ENCODE results near the gene FPR2. TPM values are rescaled to one million over a fixed set of nuclear protein-coding genes. Genes with fewer than 3 reads are reported as not detected.

The FPR2 gene
- polyA plus RNA-seq, 3 donors = 0.26 to 0.38 (median 0.33) TPM

DNA sequence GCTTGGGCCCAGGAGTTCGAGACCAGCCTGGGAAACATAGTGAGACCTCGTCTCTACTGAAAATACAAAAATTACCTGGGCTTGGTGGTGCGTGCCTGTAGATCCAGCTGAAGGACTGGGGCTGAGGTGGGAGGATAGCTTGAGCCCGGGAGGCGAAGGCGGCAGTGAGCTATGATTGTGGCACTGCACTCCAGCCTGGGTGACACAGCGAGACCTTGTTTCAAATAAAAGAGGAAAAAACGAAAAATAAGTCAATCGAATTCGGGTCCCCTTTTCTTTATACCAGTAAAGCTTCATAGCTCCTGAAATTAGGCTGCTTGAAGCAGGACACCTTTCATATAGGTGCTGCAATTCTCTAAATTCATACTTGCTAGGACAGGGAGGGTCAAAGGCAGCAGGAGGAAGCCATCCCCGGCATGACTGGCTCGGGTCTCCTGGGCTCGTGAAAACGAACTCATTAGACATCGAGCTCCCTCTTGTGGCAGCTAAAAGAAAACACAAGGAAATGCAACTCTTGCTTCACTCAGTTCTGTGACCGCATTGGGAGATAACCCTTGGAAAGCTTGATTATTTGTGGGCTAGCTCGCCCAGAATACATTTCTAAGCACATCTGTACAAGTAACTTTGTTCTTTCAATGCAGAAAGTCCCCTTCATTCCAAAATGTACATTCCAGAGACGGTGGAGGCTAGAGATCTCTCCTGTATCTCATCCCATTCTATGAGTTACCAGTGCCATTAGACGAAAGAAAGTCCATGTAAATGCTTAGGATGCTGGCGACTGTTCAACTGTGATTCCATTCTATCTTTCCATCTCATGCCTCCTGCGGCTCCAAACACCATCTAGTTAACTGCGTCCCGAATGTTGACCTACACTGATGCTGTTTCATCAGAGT is 16.8 kb downstream of the FPR2 start:
- peak; percentile 64 to 82 (median 76) for DNase-seq (ENCODE audit: extremely low read depth in 1 of 11, low read depth in 9 of 11, low spot score in 4 of 11)

DNA sequence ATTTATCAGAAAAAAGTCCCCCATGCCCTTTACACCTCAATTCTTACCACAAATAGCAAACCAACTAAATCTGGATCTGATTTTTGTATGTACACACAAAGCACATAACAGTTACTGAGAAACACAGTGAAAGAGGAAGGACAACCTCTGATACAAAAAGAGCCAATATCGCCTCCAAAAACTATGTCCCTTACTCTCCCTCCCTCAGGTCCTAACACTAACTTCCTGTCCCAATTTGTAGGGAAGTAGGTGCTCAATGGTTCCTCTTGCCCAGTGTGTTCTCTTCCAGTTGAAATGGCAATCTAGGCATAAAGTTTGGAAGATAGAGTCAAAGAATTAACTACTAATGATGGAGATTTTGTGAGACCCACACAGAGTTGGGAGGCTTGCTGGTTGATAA is 18.2 kb downstream of the FPR2 start:
- DNase-seq (ENCODE audit: extremely low read depth in 1 of 11, low read depth in 9 of 11, low spot score in 4 of 11) = no peak

DNA sequence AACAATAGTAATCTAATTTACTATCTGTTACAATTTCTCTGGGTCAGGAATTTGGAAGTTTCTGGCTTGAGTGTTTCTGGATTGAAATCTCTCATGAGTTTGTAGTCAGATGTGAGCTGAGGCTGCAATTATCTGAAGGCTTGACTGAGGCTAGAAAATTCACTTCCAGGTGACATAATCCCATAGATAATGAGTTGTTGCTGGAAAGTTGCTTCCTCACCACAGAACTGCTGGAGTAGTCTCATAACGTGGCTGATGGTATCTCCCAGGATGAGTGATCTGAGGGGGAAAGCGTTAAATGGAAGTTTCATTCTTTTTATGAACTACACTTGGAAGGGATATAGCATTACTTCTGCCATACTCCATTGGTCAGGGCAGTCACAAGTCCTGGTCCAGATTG is 18.7 kb downstream of the FPR2 start:
- DNase-seq (ENCODE audit: extremely low read depth in 1 of 11, low read depth in 9 of 11, low spot score in 4 of 11) = no peak

DNA sequence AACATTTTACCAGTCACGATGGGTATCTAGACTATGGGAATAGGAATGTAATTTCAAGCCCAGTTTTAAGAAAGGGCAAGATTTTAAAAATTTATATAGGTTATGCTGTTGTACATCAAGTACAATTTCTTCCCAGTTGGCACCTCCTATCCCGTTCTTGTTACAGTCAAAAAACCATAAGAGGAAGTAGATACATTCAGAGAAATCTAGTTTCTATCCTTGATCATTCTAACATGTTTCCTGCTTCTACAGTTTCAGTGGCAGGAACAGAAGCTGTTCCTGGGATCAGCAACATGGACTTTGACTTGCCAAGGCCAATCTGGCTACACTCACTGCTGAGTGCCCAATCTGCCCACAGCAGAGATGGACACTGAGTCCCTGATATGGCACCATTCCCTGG is 19.3 kb downstream of the FPR2 start:
- DNase-seq (ENCODE audit: extremely low read depth in 1 of 11, low read depth in 9 of 11, low spot score in 4 of 11) = no peak

DNA sequence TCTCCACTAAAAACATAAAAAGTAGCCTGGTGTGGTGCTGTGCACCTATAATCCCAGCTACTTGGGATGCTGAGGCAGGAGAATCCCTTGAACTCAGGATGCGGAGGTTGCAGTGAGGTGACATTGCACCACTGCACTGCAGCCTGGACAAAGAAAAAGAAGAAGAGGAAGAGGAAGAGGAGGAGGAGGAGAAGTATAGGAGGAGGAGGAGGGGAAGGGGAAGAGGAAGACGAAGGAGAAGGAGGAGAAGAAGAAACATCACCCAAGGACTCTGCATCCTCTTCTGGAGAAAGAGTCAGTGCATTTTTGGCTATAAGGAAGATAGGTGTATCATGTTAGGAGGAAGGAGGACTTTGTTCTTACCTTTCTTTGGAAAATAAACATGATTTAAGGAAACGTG is 21.0 kb downstream of the FPR2 start:
- no peak for DNase-seq (ENCODE audit: extremely low read depth in 1 of 11, low read depth in 9 of 11, low spot score in 4 of 11)

DNA sequence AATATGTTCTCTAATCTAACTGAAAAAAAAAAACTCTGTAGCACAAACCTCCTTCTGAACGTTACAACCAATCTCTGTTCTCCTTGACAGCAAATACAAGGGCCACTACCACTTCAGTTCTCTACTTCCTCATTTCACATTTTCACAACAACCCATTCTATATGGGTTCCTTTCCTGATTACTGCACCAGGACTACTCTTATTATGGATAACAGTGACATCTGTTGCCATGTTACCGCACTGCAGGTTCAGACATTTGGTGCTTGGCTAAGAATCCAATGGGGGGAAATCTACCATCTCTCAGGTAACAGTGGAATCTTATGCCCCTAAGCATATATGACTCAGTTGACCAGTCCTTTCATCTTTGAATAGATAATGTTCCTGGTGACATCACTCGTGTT is 22.4 kb downstream of the FPR2 start:
- DNase-seq (ENCODE audit: extremely low read depth in 1 of 11, low read depth in 9 of 11, low spot score in 4 of 11) = no peak

DNA sequence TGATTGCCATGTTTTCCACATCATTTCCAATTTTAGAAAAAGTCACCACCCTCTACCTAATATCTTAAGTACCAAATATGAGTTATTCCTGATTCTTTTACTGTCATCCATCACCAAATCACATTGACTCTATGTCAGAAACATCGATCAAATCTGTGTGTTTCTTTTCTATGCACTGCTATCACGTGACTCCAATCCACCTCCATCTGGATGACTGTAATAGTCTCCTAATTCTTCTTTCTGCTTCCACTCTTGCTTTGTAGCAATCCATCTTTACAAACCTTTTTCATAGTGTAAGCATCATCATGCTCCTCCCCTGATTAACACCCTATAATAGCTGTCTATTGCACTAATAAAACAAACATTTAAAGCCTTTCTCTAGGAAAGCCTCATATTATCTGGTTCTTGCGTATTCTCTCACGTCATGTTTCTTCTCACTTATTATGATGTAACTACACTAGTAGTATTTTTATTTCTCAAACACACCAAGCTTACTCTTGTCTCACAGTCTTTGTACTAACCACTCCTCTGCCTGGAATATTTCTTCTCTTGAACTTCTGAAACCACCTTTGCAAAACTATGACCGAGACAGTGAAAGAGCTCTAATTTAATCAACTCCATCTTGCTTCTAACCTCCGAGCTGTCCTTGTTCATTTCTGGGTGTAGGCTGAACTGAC is 23.3 kb downstream of the FPR2 start:
- no peak for DNase-seq (ENCODE audit: extremely low read depth in 1 of 11, low read depth in 9 of 11, low spot score in 4 of 11)

DNA sequence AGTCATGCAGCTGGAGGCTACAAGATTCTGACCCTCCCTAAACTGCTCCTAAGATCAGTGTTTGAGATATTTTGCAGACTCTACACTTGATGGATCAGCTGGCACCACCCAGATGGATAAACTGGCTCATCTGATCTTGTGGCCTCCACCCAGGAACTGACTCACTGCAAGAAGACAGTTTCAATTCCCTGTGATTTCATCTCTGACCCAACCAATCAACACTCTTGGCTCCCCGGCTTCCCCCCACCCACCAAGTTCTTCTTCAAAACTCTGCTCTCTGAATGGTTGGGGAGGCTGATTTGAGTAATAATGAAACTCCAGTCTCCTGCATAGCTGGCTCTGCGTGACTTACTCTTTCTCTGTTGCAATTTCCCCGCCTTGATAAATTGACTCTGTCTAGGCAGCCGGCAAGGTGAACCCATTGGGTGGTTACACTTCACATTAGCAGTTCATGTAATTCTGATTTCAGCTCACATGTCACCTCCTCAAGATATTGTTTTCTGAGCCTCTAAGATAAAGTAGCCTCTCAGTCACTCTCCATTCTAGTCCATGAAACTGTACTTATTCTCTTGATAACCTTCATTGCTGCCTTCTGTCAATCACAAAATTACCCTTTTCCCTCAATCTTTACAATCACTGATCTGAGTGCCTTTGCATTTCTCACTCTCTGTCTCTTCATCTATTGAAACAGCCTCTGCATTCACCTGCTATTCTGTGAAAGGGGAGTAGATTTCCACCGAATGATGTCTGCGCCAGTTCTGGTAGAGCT is 24.1 kb downstream of the FPR2 start:
- no peak for DNase-seq (ENCODE audit: extremely low read depth in 1 of 11, low read depth in 9 of 11, low spot score in 4 of 11)

DNA sequence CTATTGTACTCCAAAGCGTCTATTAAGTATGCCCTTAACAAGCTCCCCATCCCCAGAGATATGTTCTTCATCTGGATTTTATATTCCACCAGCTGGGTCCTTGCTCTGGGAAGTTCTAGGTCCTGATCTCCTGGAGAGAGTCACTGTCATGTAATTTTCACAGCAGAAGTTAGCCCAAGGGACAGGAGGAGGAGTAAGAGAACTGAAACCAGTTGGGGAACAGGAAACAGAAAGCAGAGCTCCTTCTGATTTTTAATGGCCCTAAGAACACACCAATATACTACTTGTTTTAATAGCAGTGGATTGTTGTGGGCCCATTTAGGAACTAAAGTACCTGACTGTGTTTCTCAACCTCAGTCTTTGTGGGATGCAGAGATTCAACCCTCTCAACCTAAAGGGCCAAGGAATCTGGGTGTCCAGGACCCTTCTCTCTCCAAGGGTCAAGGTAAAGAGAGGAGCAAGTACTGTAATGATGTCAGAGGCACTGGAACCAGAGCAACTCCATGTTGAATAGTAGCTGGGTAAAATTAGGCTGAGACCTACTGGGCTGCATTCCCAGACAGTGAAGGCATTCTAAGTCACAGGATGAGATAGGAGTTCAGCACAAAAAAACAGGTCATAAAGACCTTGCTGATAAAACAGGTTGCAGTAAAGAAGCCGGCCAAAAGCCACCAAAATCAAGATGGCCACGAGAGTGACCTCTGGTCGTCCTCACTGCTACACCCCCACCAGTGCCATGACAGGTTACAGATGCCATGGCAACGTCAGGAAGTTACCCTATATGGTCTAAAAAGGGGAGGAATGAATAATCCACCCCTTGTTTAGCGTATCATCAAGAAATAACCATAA is 25.9 kb downstream of the FPR2 start:
- no peak for DNase-seq (ENCODE audit: extremely low read depth in 1 of 11, low read depth in 9 of 11, low spot score in 4 of 11)

DNA sequence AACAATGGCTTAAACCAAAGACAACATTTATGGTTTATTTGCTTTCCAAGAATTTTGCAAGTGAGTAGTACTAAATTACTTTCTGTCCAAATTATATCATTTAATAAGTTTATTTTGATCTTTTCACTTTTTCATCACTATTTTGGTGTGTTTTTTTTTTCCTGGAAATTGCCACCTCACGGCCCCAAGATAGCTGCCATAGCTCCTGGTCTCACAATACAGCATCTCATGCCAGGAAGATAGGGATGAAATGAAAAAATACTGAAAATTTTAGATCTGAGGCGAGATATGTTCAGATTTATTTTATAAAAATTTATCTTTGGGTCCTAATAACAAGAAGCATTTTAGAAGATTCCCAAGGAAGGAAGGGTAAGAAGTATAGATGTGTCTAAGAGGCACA is 27.0 kb downstream of the FPR2 start:
- no peak for DNase-seq (ENCODE audit: extremely low read depth in 1 of 11, low read depth in 9 of 11, low spot score in 4 of 11)

DNA sequence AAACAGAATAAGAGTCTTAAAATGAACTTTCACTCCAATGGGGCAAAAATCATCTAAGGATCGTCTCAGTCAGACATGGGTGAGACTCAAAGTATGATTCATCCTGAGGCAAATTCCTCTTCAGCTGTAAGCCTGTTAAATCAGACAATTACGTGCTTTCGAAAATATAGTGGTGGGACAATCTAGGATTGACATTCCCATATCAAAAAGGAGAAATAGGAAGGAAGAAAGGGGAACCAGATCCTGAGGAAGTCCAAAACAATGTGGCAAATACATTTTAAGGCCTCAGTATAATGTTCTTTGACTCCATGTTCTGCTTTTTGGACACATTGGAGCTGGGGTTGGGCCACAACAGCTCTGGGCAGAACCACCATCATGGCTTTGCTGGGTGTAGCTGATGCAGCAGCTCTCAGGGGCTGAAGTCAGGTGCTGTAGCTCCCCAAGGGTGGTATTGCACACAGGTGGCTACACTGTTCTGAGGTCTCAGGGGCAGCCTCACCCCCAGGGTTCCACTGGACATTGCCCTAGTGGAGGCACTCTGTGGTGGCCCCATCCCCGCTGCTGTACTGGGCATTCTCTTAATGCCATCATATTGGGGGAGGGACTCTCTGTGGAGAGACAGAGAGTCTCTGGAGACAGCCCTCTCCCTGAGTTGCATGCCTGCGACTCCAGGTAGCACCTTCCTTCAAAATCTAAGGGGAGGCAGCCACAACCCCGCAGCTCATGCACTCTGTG is 28.2 kb downstream of the FPR2 start:
- no peak for DNase-seq (ENCODE audit: extremely low read depth in 1 of 11, low read depth in 9 of 11, low spot score in 4 of 11)

DNA sequence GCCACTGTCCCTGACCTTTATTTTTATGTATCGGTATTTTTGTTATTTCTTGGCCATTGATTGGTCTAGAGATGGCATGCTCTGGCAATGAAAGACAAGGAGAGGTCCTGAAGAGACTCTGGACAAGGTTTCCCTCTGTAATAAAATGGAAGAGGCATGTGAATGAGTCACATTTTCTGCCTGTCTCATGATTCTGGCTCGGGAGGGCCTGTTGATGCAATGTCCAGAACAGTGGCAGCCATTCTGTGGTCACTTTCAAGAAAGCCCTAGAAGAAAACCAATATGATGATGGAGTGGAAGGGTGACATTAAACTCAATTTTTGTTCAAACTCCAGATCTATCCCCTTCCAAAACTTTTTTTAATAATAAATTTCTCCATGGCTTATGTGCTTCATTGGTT is 32.0 kb downstream of the FPR2 start:
- DNase-seq (ENCODE audit: extremely low read depth in 1 of 11, low read depth in 9 of 11, low spot score in 4 of 11) = no peak

DNA sequence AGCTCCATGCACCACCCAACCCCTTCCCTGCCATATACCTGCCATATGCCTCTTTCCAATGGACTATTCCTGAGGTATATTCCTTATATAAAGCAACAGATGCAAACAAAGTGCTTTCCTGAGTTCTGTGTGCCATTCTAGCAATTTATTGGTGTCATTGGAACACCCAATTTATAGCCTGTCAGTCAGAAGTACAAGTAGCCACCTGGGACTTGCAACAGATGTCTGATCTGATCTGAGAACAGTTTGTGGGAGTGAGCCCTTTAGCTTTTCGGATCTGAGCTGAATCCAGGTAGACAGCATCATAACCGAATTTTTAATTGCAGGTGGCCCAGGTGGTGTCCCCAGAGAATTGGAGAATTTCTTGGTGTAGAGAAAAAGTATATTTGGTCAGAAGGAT is 33.0 kb downstream of the FPR2 start:
- no peak for DNase-seq (ENCODE audit: extremely low read depth in 1 of 11, low read depth in 9 of 11, low spot score in 4 of 11)

DNA sequence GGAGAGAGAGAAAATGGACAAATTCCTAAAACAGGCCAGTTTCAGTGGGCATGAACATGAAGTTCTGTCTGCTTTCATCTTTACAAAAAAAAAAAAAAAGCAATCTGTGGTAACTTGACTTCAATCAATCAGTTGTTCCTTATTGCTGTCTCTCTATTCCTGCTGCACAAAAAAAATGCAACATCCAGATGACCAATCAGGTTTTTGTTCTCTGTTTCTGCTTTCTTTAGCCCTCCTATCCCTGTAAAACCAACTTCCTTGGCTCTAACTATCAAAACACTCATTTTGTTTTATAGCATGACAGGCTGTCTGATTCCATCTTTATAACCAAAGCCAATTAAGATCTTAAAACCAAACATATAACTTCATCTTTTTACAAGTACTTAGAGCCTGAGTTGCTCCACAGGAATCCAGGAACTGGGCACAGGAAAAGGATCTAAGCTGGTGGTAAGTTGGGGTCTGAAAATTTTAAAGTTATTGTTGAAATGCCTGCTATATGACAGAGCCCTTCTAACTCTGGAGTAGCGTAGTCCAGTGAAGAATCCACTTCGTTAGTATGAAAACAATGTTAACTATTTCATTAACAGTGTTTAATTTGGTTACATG is 34.0 kb downstream of the FPR2 start, which contains the start of gene FPR3:
Gene FPR3 (plus strand): TSS at position 273 of the 606 bp plus-strand sequence. CDS start 28,592 bp downstream, outside the sequence.
- DNase-seq (ENCODE audit: extremely low read depth in 1 of 11, low read depth in 9 of 11, low spot score in 4 of 11) = no peak

DNA sequence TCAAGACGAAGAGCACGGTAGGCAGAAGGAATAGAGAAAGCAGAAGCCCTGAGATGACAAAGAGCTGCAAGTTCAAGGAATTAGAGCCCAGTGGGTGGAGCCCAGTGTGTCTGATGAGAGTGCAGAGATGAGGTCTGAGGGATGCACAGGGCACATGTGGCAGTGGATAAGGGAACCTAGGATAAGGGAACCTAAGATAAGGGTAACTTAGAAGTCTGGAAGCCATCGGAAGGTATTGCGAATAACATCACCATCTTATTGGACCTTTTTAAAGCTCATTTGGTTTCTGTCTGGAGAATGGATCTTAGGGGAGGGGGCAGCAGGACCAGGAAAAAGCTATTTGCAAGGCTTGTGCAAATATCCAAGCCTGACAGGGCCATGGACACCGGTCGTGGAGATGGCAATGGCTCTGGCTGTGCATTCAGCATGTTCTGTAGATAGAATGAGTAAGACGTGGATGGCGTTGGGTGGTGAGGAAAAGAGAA is 35.3 kb downstream of the FPR2 start:
- no peak for DNase-seq (ENCODE audit: extremely low read depth in 1 of 11, low read depth in 9 of 11, low spot score in 4 of 11)

DNA sequence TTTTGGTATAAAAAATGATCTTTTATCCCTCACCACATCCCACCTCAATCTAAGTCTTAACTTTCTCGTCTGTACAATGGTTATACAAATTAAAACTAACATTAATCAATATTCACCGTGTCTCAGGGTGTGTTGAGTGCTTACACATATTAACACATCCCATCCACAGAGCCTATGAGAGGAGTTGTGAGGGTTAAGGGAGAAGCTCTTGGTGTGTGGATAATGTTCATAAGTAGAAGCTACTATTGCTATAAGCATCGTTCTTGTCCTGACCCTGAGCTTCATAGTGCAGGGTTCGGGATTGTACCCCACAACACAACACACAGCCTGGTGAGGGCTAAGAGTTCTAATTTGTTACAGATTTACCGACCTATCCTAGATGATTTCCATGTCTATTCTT is 36.5 kb downstream of the FPR2 start:
- DNase-seq (ENCODE audit: extremely low read depth in 1 of 11, low read depth in 9 of 11, low spot score in 4 of 11) = no peak

DNA sequence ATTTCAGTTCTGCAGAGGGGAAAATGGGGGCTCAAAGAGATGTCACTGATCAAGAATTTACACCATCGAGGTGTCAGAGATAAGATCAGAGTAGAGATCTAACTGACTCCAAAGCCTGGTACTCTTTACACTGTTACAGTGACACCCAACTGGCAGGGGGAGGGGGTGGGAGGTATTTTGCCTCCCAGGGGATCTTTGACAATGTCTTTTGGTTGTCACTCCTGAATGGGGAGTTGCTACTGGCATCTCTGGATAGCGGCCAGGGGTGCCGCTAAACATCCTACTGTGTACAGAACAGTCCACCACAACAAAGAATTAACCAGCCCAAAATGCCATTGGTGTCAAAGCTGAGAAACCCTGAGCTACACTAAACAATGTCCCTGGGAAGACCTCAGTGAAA is 37.1 kb downstream of the FPR2 start:
- no peak for DNase-seq (ENCODE audit: extremely low read depth in 1 of 11, low read depth in 9 of 11, low spot score in 4 of 11)
